Measurements from ENCODE around the gene PDSS2.

GRCh38 chr6:107444277-107444676 lies 15.1 kb downstream of the PDSS2 start:
- TF ChIP-seq CTCF (IDR thresholded peaks at IDR 0.05) (no peak), POLR2A (IDR thresholded peaks at IDR 0.05) (no peak)

Measured in gastroesophageal sphincter (tissue), 3 donors.